ENCODE data around the gene MACROD2.

DNA sequence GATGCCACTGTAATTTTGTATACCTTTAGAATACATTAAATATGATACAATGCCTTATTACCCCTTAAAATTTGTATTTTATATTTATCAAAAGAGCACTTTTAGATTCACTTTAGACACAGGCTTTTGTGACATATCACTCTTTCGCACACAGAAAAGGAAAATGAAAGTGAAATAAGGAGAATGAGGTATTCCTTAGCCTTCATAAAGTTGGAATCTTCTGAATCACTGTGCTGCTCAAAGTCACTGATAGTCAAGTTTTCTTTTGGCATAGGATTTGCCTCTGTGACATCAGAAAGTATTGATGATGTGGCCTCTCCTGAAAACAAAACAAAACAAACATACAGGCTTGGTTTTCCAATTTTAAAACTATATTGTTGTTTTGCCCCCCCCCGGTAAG, 1480.9 kb downstream of the MACROD2 start:
- no peak for TF ChIP-seq YY1 (IDR thresholded peaks at IDR 0.05; ENCODE audit: extremely low read depth, insufficient replicate concordance, low read depth, low read length)
- TF ChIP-seq, protein P1, sequence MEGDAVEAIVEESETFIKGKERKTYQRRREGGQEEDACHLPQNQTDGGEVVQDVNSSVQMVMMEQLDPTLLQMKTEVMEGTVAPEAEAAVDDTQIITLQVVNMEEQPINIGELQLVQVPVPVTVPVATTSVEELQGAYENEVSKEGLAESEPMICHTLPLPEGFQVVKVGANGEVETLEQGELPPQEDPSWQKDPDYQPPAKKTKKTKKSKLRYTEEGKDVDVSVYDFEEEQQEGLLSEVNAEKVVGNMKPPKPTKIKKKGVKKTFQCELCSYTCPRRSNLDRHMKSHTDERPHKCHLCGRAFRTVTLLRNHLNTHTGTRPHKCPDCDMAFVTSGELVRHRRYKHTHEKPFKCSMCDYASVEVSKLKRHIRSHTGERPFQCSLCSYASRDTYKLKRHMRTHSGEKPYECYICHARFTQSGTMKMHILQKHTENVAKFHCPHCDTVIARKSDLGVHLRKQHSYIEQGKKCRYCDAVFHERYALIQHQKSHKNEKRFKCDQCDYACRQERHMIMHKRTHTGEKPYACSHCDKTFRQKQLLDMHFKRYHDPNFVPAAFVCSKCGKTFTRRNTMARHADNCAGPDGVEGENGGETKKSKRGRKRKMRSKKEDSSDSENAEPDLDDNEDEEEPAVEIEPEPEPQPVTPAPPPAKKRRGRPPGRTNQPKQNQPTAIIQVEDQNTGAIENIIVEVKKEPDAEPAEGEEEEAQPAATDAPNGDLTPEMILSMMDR (IDR thresholded peaks at IDR 0.05 in 2 of 3, conservative IDR thresholded peaks at IDR 0.05 in 1 of 3; ENCODE audit: borderline replicate concordance in 1 of 3, insufficient read depth in 1 of 3, low read depth in 2 of 3, low read length in 2 of 3) = no peak
- TF ChIP-seq POLR2A (IDR thresholded peaks at IDR 0.05; ENCODE audit: borderline replicate concordance, extremely low read depth, insufficient read depth, insufficient read length) = no peak
- no peak for TF ChIP-seq EZH2phosphoT487 (IDR thresholded peaks at IDR 0.05; ENCODE audit: borderline replicate concordance)
- no peak for TF ChIP-seq ZNF274 (IDR thresholded peaks at IDR 0.05; ENCODE audit: low read depth, low read length)
- no peak for TF ChIP-seq EZH2 (IDR thresholded peaks at IDR 0.05)
- TF ChIP-seq MAX (IDR thresholded peaks at IDR 0.05) = no peak
- TF ChIP-seq ZFX (IDR thresholded peaks at IDR 0.05) = no peak

Data from HCT116 (cell line).